GM12878 (cell line): ENCODE results near the gene SPRYD3. TPM values are rescaled to one million over a fixed set of nuclear protein-coding genes. Genes with fewer than 3 reads are reported as not detected.

Source experiments
- BACH1 ChIP-seq: fragments of 450-650 bp; IDR thresholded peaks from 2 replicates; pipeline ENCODE4 v1.6.1; 2017; ENCODE audit warnings: mild to moderate bottlenecking, borderline replicate concordance
- BMI1 ChIP-seq: fragments of 450-650 bp; IDR thresholded peaks from 2 replicates; pipeline ENCODE4 v1.6.1; 2016; ENCODE audit warnings: mild to moderate bottlenecking, moderate library complexity, borderline replicate concordance
- EGR1 ChIP-seq, 2 experiments: IDR thresholded peaks; 1 replicate in 1 of 2; 2 replicates in 1 of 2; pipeline ENCODE4 v1.6.1; 2011 to 2012; ENCODE audit warnings: low read depth in 2 of 2, low read length in 2 of 2, borderline replicate concordance in 1 of 2, mild to moderate bottlenecking in 1 of 2, moderate library complexity in 1 of 2
- HDAC2 ChIP-seq: fragments of 200-600 bp; sonication (generic); IDR thresholded peaks from 2 replicates; pipeline ENCODE4 v1.6.1; 2017
- HDAC6 ChIP-seq: fragments of 200-600 bp; sonication (generic); IDR thresholded peaks from one replicate; pipeline ENCODE4 v1.8.0; 2017; ENCODE audit warnings: antibody characterized with exemption; ENCODE audit not compliant: unreplicated experiment
- HDGF ChIP-seq: fragments of 450-650 bp; IDR thresholded peaks from 2 replicates; pipeline ENCODE4 v1.6.1; 2016; ENCODE audit warnings: antibody characterized with exemption
- IKZF2 ChIP-seq, 2 experiments: fragments of 450-650 bp; IDR thresholded peaks; 2 replicates each; pipeline ENCODE4 v1.6.1; 2017; ENCODE audit warnings: mild to moderate bottlenecking in 2 of 2, moderate library complexity in 2 of 2
- LARP7 ChIP-seq: fragments of 450-650 bp; IDR thresholded peaks from 2 replicates; pipeline ENCODE4 v1.6.1; 2017; ENCODE audit warnings: mild to moderate bottlenecking
- NFIC ChIP-seq: IDR thresholded peaks from 2 replicates; pipeline ENCODE4 v1.6.1; 2012; ENCODE audit warnings: low read depth, mild to moderate bottlenecking, inconsistent platforms, low read length, moderate library complexity
- SPI1 ChIP-seq: IDR thresholded peaks from 2 replicates; pipeline ENCODE4 v1.6.1; 2011; ENCODE audit warnings: low read depth, mild to moderate bottlenecking, low read length, moderate library complexity, borderline replicate concordance; ENCODE audit not compliant: insufficient read depth
- YBX1 ChIP-seq: fragments of 450-650 bp; IDR thresholded peaks from 2 replicates; pipeline ENCODE4 v1.6.1; 2016; ENCODE audit warnings: antibody characterized with exemption
- ZSCAN29 ChIP-seq: fragments of 450-650 bp; IDR thresholded peaks from 2 replicates; pipeline ENCODE4 v1.6.1; 2017; ENCODE audit warnings: mild to moderate bottlenecking, moderate library complexity
- polyA plus RNA-seq, 11 experiments: library from polyadenylated mRNA; depleted of rRNA in 4 of 11; unstranded in 6 of 11; stranded (reverse) in 5 of 11; fragments of >200 nt; fragmentation: Nextera tagmentation in 4 of 11; fragmentation: Illumina TruSeq in 1 of 11; extraction: Ambion mirVana in 4 of 11; extraction: Trizol in 1 of 11; gene quantifications; 1 replicate in 1 of 11; 2 replicates in 10 of 11; pipeline versions ENCODE4 v1.2.1 to v1.2.3, GENCODE V29; 2011 to 2016; ENCODE audit warnings: inconsistent platforms in 2 of 11, missing spikeins in 2 of 11, low read depth in 1 of 11
- total RNA-seq, 4 experiments: library from RNA; depleted of rRNA in 3 of 4; stranded (reverse); fragments of >200 nt in 3 of 4; fragmentation: Illumina TruSeq in 1 of 4; extraction: Trizol in 1 of 4; gene quantifications; 2 replicates each; pipeline versions ENCODE4 v1.2.1 to v1.2.3, GENCODE V29; 2013 to 2021
- TF ChIP-seq, protein P1 (sequence below), 3 experiments: IDR thresholded peaks in 2 of 3; conservative IDR thresholded peaks in 1 of 3; 2 replicates each; pipeline ENCODE4 v1.5.1; 2011; ENCODE audit warnings: low read depth in 3 of 3, low read length in 3 of 3, mild to moderate bottlenecking in 3 of 3, control low read depth in 2 of 3, moderate library complexity in 2 of 3, inconsistent platforms in 1 of 3, mixed read lengths in 1 of 3; ENCODE audit not compliant: control insufficient read depth in 2 of 3, insufficient read depth in 1 of 3; ENCODE audit errors: extremely low read depth in 1 of 3
- TF ChIP-seq, protein P2 (sequence below): IDR thresholded peaks from 2 replicates; pipeline ENCODE4 v1.6.1; 2012; ENCODE audit warnings: low read length, inconsistent platforms
- TF ChIP-seq, protein P3 (sequence below): fragments of 450-650 bp; IDR thresholded peaks from 2 replicates; pipeline ENCODE4 v1.6.1; 2016; ENCODE audit warnings: mild to moderate bottlenecking, moderate library complexity, borderline replicate concordance
- TF ChIP-seq, protein P4 (sequence below): fragments of 450-650 bp; IDR thresholded peaks from 2 replicates; pipeline ENCODE4 v1.6.1; 2018; ENCODE audit warnings: borderline replicate concordance, mild to moderate bottlenecking; ENCODE audit not compliant: partially characterized antibody
- TF ChIP-seq, protein P5 (sequence below): IDR thresholded peaks from 2 replicates; pipeline ENCODE4 v1.6.1; 2012; ENCODE audit warnings: low read depth, low read length, improper control_type of control experiment

The SPRYD3 gene
- total and polyA plus RNA-seq, 10 of the 15 experiments (the other 5 are each of a cell fraction or from before 2014, with no cell fraction given), result 2.3 to 26.4 (median 20.2) TPM

DNA sequence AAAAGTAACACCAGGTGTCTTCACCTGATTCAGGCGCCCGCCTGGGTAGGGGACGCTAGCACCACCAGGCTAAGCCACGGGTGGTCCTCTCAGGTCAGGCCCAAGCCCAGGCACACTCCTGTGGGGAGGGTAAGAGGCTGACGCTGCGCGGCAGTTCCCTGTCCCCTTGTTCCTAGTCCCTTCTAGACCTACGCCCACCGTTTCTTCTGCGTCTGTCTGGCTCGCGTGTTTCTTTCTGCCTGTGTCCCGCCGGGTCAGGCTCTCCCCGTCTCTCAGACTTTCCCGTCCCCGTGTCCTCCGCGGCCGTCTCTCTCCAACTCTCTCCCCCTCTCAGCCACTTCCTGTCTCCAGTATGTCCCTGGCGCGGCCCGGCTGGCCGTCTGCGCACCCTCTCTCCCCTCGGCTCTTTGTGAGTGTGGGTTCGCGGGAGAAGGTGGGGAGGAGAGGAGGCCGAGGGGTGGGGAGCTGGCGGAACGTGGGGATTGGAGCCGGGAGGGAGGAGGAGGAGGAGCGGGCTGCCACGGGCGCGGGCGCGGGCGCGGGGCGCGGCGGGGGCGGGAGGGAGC is 32.5 kb downstream of the SPRYD3 start (continued):
- TF ChIP-seq, protein P1, sequence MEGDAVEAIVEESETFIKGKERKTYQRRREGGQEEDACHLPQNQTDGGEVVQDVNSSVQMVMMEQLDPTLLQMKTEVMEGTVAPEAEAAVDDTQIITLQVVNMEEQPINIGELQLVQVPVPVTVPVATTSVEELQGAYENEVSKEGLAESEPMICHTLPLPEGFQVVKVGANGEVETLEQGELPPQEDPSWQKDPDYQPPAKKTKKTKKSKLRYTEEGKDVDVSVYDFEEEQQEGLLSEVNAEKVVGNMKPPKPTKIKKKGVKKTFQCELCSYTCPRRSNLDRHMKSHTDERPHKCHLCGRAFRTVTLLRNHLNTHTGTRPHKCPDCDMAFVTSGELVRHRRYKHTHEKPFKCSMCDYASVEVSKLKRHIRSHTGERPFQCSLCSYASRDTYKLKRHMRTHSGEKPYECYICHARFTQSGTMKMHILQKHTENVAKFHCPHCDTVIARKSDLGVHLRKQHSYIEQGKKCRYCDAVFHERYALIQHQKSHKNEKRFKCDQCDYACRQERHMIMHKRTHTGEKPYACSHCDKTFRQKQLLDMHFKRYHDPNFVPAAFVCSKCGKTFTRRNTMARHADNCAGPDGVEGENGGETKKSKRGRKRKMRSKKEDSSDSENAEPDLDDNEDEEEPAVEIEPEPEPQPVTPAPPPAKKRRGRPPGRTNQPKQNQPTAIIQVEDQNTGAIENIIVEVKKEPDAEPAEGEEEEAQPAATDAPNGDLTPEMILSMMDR (IDR thresholded peaks at IDR 0.05 in 2 of 3, conservative IDR thresholded peaks at IDR 0.05 in 1 of 3; ENCODE audit: control insufficient read depth in 2 of 3, extremely low read depth in 1 of 3, insufficient read depth in 1 of 3, low read depth in 3 of 3, low read length in 3 of 3), result no peak
- TF ChIP-seq, protein P2, sequence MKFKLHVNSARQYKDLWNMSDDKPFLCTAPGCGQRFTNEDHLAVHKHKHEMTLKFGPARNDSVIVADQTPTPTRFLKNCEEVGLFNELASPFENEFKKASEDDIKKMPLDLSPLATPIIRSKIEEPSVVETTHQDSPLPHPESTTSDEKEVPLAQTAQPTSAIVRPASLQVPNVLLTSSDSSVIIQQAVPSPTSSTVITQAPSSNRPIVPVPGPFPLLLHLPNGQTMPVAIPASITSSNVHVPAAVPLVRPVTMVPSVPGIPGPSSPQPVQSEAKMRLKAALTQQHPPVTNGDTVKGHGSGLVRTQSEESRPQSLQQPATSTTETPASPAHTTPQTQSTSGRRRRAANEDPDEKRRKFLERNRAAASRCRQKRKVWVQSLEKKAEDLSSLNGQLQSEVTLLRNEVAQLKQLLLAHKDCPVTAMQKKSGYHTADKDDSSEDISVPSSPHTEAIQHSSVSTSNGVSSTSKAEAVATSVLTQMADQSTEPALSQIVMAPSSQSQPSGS, result no peak
- TF ChIP-seq BACH1 (peak; percentile 25; the same call in 1 of the 2 replicates), LARP7 (peak; percentile 50; the same call in 1 of the 2 replicates), HDAC6 (no peak), ZSCAN29 (no peak), EGR1 (IDR thresholded peaks at IDR 0.05; ENCODE audit: borderline replicate concordance in 1 of 2, low read depth in 2 of 2, low read length in 2 of 2) (0 out of 3 replicates have a peak, but pooled peaks of 1 of the 2 experiments have one; percentile 47), HDGF (peak; percentile 68; the same call in 1 of the 2 replicates), HDAC2 (no peak), YBX1 (no peak), NFIC (no peak), IKZF2 (IDR thresholded peaks at IDR 0.05) (peak; percentile 20 to 56; a peak in 3 of 4 replicates), BMI1 (no peak), SPI1 (peak; percentile 18; the same call in 1 of the 2 replicates)
- TF ChIP-seq, protein P3, sequence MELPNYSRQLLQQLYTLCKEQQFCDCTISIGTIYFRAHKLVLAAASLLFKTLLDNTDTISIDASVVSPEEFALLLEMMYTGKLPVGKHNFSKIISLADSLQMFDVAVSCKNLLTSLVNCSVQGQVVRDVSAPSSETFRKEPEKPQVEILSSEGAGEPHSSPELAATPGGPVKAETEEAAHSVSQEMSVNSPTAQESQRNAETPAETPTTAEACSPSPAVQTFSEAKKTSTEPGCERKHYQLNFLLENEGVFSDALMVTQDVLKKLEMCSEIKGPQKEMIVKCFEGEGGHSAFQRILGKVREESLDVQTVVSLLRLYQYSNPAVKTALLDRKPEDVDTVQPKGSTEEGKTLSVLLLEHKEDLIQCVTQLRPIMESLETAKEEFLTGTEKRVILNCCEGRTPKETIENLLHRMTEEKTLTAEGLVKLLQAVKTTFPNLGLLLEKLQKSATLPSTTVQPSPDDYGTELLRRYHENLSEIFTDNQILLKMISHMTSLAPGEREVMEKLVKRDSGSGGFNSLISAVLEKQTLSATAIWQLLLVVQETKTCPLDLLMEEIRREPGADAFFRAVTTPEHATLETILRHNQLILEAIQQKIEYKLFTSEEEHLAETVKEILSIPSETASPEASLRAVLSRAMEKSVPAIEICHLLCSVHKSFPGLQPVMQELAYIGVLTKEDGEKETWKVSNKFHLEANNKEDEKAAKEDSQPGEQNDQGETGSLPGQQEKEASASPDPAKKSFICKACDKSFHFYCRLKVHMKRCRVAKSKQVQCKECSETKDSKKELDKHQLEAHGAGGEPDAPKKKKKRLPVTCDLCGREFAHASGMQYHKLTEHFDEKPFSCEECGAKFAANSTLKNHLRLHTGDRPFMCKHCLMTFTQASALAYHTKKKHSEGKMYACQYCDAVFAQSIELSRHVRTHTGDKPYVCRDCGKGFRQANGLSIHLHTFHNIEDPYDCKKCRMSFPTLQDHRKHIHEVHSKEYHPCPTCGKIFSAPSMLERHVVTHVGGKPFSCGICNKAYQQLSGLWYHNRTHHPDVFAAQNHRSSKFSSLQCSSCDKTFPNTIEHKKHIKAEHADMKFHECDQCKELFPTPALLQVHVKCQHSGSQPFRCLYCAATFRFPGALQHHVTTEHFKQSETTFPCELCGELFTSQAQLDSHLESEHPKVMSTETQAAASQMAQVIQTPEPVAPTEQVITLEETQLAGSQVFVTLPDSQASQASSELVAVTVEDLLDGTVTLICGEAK, result peak; percentile 34; the same call in 1 of the 2 replicates
- TF ChIP-seq, protein P4, sequence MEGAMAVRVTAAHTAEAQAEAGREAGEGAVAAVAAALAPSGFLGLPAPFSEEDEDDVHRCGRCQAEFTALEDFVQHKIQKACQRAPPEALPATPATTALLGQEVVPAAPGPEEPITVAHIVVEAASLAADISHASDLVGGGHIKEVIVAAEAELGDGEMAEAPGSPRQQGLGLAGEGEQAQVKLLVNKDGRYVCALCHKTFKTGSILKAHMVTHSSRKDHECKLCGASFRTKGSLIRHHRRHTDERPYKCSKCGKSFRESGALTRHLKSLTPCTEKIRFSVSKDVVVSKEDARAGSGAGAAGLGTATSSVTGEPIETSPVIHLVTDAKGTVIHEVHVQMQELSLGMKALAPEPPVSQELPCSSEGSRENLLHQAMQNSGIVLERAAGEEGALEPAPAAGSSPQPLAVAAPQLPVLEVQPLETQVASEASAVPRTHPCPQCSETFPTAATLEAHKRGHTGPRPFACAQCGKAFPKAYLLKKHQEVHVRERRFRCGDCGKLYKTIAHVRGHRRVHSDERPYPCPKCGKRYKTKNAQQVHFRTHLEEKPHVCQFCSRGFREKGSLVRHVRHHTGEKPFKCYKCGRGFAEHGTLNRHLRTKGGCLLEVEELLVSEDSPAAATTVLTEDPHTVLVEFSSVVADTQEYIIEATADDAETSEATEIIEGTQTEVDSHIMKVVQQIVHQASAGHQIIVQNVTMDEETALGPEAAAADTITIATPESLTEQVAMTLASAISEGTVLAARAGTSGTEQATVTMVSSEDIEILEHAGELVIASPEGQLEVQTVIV, result peak; percentile 15
- TF ChIP-seq, protein P5, sequence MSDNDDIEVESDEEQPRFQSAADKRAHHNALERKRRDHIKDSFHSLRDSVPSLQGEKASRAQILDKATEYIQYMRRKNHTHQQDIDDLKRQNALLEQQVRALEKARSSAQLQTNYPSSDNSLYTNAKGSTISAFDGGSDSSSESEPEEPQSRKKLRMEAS, result 0 out of 2 replicates have a peak, but pooled peaks have one; percentile 23
